GM21737 (cell line): ENCODE data around the gene LRRC74B.
"Not testable (repeated sequence)": the region's sequence is repeated elsewhere in the genome, so short reads cannot be mapped to it uniquely, and the experiment has no call there.

Source experiments
- ATAC-seq: cut with Tn5 transposase; IDR thresholded peaks from one replicate; pipeline ENCODE4 v1.9.1; 2021; ENCODE audit warnings: mild to moderate bottlenecking, moderate library complexity; ENCODE audit not compliant: unreplicated experiment

The LRRC74B gene

GRCh38 chr22:21075516-21076138 lies 29.9 kb downstream of the LRRC74B start:
- ATAC-seq = no peak

GRCh38 chr22:21076912-21077625 lies 31.3 kb downstream of the LRRC74B start:
- ATAC-seq = no peak

DNA sequence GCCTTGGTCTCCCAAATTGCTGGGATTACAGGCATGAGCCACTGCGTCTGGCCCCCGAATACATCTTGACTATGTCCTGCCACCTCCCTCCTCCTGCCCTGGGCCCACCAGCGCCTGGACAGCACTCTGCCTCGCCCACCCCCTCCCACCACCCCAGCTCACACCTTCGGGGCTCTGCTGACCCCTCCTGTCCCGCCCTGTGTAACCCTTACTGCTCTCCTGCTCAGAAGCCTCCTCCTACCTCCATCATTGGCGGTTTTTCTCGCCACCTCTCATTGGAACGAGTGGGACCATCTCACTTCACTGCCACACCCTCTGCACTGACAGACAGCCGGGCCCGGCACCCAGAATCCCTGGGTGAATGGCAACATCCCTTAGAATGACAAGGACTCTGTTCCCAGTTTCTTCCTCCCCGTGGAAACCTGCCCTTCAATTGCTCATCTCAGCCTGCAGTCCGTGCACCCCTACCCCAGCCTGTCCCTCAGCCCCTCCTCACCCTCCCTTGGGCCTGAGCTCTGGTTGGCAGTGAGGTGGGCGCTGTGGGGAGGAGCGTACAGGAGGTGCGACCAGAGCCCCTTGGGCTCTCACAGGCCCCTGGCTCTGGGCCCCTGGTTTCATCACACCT lies 32.2 kb downstream of the LRRC74B start:
- no peak for ATAC-seq

DNA sequence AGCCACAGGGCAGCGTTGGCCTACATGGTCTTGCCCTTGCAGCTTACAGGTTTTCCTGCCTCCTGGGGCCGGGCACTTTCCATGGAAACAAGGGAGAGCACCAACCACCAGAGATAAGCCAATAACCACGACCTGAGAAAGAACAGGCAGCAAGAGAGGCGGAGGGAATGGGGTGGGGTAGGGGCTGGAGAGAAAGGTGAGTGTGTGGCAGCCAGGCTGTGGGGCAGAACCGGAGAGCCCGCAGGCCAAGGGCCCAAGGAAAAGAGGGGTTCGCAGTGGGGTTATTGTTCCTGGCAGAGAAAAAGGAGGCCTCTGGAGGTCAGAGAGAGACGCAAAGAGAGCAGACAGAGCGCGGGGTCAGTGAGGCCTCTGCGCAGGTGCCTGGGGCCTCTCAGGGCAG lies 33.2 kb downstream of the LRRC74B start:
- ATAC-seq = no peak

DNA sequence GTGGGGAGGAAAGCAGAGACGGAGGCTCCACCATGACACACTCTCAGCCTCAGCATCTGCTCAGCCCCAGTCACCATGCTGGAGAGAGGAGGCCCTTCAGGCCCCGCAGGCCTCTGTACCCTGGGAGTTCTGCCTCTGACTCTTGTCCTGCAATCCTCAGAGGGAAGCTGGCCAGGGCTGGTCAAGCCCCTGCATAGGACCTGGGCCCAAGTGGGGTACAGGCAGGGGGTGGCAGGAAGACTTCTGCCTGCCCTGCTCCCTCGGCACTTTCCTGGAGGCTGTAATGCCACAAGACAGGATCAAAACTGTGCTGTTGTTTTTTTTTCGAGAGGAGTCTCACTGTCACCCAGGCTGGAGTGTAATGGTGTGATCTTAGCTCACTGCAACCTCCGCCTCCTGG lies 33.7 kb downstream of the LRRC74B start:
- ATAC-seq = no peak

DNA sequence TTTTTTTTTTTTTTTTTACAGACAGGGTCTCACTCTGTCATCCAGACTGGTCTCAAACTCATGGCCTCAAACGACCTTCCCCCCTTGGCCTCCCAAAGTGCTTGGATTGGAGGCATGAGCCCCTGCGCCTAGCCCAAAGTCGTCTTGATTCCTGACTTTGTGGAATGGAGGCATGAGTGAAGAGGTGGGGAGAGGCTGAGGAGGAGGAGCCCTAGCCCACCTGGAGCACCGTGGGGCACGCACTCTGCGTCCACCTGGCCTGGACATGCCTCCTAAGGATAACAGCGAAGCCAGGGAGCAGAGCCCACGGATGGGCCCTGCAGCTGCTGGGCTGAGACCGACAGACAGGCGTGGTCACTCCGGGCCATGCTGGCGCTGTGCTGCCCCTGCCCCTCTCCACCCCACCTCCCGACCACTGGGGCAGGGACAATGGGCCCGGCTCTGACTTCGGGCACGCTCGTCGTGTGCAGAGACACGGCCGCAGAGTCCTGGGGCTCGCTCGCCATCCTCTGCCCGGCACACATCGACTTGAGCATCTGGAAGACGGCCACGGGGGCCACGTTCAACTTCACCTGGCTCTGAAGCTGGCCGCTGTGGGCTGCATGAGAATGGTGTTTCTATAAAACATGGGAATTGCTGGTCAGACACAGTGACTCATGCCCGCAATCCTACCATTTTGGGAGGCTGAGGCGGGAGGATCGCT lies 34.8 kb downstream of the LRRC74B start:
- no peak for ATAC-seq

GRCh38 chr22:21082248-21082647 lies 36.5 kb downstream of the LRRC74B start:
- no peak for ATAC-seq

DNA sequence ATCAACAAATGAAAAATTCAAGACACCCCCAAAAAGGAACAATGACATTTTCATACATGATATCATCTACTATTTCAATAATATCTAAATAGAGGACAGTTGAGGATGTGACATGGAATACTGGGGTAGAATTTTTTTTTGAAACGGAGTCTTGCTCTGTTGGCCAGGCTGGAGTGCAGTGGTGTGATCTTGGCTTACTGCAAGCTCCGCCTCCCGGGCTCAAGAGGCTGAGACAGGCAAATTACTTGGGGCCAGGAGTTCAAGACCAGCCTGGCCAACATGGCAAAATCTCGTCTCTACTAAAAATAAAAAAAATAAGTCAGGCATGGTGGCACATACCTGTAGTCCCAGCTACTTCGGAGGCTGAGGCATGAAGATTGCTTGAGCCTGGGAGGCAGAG lies 41.4 kb downstream of the LRRC74B start:
- no peak for ATAC-seq

DNA sequence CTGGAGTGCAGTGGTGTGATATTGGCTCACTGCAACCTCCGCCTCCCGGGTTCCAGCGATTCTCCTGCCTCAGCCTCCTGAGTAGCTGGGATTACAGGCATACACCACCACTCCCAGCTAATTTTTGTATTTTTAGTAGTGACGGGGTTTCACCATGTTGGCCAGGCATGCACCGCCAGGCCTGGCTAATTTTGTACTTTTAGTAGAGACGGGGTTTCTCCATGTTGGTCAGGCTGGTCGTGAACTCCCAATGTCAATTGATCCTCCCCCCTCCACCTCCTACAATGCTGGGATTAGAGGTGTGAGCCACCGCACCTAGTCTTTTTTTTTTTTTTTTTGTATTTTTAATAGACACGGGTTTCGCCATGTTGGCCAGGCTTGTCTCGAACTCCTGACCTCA lies 42.2 kb downstream of the LRRC74B start:
- not testable (repeated sequence) for ATAC-seq

DNA sequence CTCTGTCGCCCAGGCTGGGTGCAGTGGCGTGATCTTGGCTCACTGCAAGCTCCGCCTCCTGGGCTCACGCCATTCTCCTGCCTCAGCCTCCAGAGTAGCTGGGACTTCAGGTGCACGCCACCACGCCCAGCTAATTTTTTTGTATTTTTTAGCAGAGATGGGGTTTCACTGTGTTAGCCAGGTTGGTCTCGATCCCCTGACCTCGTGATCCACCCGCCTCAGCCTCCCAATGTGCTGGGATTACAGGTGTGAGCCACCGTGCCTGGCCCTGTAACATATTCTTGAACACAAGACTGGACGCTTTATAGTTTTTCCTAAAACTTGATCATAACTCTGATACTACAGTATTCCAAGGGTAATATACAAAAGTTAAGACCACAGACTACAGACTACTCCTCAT lies 45.5 kb downstream of the LRRC74B start:
- not testable (repeated sequence) for ATAC-seq

DNA sequence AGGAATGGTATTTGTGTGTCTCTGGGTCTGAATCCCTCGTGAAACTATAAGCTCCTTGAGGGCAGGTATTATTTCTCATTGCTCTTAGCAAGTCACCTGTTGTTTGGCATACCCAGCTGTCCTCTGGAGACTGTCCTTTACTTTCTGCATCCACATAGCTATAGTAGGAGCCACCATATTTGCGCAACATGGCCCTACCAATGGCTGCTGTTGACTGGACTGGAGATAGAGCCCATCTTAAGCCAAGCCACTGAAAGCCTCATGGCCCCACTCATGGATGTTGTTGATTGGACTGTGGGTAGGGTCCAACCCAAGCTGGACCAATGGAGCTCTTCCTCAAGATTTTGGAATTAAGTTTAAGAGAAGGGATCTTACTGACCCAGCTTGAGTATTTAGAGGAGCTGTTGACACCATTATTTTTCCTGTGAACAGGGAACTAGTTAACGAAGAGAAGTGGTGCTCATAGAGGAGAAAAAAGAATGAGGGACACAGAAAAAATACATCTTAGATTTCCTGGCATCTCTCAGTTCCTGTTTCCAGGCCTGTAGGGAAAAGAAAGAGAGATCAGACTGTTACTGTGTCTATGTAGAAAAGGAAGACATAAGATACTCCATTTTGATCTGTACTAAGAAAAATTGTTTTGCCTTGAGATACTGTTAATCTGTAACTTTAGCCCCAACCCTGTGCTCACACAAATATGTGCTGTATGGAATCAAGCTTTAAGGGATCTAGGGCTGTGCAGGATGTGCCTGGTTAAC lies 47.2 kb downstream of the LRRC74B start:
- no peak for ATAC-seq

DNA sequence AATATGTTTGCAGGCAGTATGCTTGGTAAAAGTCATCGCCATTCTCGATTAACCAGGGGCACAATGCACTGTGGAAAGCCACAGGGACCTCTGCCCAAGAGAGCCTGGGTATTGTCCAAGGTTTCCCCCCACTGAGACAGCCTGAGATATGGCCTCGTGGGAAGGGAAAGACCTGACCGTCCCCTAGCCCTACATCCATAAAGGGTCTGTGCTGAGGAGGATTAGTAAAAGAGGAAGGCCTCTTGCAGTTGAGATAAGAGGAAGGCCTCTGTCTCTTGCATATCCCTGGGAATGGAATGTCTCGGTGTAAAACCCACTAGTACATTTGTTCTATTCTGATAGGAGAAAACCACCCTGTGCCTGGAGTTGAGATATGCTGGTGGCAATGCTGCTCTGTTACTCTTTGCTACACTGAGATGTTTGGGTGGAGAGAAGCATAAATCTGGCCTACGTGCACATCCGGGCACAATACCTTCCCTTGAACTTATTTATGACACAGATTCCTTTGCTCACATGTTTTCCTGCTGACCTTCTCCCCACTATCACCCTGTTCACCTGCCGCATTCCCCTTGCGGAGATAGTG lies 47.9 kb downstream of the LRRC74B start:
- not testable (repeated sequence) for ATAC-seq

GRCh38 chr22:21094911-21095772 lies 49.4 kb downstream of the LRRC74B start:
- no peak for ATAC-seq

DNA sequence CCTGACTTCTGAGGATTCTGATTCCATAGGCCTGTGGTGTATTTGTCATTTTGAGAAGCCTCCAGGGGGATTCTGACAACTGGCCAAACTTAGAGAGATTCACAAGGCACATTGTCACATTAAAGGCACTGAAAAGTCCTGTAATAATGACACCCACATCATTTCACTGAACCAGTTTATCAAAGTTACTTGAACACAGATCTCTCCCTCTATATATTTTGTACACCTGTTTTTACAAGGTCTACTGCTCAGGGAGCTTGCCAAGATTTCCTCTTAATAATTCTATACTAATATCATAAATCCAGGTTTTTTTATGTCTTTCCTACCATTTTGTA lies 50.0 kb downstream of the LRRC74B start:
- no peak for ATAC-seq

DNA sequence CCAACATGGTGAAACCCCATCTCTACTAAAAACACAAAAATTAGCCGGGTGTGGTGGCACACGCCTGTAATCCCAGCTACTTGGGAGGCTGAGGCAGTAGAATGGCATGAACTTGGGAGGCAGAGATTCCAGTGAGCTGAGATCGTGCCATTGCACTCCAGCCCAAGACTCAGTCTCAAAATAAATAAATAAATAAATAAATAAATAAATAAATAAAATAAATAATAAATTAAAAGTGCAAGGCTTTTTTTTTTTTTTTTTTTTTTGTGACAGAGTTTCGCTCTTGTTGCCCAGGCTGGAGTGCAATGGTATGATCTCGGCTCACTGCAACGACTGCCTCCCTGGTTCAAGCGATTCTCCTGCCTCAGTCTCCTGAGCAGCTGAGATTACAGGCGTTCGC lies 51.1 kb downstream of the LRRC74B start:
- ATAC-seq = not testable (repeated sequence)

- ATAC-seq = no peak
Measured at GRCh38 chr22:21098099-21098671, 52.4 kb downstream of the LRRC74B start.

GRCh38 chr22:21099578-21099977 lies 53.8 kb downstream of the LRRC74B start:
- ATAC-seq = no peak

DNA sequence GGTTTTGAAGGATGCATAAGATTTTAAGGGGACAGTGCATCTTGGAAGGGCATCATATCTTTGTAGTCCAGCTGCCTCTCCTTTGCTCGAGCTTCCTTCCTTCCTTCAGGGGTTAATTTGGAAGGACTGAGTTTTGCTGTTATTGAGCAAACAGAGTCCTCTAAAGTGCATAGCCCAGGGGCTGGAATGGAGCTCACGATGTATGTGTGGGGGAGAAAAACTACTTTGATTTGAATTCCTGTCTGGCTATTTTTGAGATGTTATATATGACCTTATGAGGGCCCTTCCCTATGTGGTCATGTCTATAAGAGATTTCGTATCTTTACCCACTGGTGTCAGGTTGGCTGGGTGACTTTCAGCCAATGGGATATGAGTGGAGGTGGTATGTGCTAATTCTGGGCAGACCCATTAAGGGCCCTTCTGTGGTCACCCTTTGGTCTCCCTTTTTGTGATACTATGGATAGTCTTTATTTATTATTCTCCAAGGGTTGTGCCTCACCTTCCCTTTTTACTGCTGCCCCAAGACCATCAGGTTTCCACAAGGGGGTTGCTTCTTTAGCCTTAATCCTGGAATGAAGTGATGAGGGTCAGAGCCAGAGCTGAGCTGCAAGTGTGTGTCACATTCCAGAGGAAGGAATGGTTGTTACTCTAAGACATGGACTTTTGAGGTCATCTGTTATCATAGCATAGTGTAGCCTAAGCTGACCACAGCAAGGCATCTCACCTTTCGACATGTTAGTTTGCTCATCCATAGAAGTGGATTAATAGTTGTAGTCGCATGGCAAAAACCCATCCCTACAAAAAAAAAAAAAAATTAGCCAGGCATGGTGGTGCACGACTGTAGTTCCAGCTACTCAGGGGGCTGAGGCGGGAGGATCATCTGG lies 54.6 kb downstream of the LRRC74B start:
- no peak for ATAC-seq
